Gastroesophageal sphincter (tissue), 3 donors: ENCODE results near the gene COL15A1.

Experiments
- CTCF ChIP-seq, 4 experiments: fragments of 200-600 bp in 2 of 4; fragments of 450-650 bp in 2 of 4; sonication (generic) in 1 of 4; IDR thresholded peaks; one replicate each; pipeline ENCODE4 v1.5.1; 2017 to 2019; ENCODE audit warnings: antibody characterized with exemption in 4 of 4, mild to moderate bottlenecking in 2 of 4, moderate library complexity in 2 of 4
- EP300 ChIP-seq: sonication (generic); formaldehyde crosslinking; IDR thresholded peaks from one replicate; pipeline ENCODE4 v1.6.1; 2017; ENCODE audit warnings: antibody characterized with exemption, mild to moderate bottlenecking
- POLR2A ChIP-seq, 2 donors: fragments of 450-650 bp; IDR thresholded peaks; one replicate each; pipeline ENCODE4 v1.6.1; 2017; ENCODE audit warnings: antibody characterized with exemption in 2 of 2, mild to moderate bottlenecking in 2 of 2, moderate library complexity in 1 of 2
- POLR2AphosphoS5 ChIP-seq: sonication (generic); formaldehyde crosslinking; IDR thresholded peaks from one replicate; pipeline ENCODE4 v1.6.1; 2017; ENCODE audit warnings: antibody characterized with exemption

- TF ChIP-seq CTCF (IDR thresholded peaks at IDR 0.05) (peak in 3 of 4 experiments; percentile 22 to 38 (median 24)), POLR2AphosphoS5 (peak; percentile 66), EP300 (no peak), POLR2A (IDR thresholded peaks at IDR 0.05) (peak; percentile 83 to 86)
Observed at GRCh38 chr9:99104459-99105151, 160.9 kb downstream of the COL15A1 start, which contains the start of gene TGFBR1.
